Activated naive CD4-positive, alpha-beta T cell treated with anti-CD3 and anti-CD28 coated beads, Interleukin-2, amount 50 U/mL, for 16 hours (primary cell): ENCODE data around the gene HLX.

Experiments used
- DNase-seq: peaks from one replicate; pipeline ENCODE4 v3.0.0-alpha.2; 2020

Gene HLX

DNA sequence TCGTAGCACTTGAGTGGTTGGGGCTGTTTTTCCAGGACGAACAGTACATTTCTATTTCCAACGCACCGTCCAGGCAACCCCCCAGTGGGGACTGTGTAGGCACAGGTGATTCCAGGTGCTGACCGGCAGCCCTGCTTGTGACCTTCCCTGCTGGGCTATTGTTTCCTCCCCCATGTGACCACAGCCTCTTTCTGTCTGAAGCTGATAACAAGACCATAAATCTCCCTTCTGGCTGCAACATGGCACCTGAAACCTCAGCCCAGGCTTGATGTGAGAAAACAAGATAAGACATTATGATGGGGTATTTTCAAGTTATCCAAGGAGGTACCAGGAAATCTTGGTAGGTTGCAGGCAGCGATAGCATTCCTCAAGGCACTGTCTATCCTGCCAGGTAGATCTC is 48.2 kb downstream of the HLX start:
- no peak for DNase-seq

DNA sequence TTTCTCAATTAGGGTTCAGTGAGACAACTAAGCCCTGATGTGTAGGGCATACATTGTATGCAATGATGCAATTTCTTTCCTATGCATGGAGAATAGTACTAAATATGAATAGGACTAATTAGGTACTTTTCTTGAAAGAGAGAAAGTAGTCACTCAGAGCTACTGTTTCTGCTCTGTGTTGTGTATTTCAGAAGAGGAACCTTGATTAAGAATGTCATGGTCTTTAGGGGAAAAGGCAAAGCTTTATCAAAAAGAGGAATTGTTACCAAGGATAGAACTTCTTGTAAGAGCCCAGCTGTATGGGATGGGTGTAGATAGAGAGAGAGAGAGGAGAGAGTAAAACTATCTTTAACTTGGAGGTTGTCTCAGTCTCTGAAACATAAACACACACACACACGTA is 49.1 kb downstream of the HLX start:
- DNase-seq = no peak

DNA sequence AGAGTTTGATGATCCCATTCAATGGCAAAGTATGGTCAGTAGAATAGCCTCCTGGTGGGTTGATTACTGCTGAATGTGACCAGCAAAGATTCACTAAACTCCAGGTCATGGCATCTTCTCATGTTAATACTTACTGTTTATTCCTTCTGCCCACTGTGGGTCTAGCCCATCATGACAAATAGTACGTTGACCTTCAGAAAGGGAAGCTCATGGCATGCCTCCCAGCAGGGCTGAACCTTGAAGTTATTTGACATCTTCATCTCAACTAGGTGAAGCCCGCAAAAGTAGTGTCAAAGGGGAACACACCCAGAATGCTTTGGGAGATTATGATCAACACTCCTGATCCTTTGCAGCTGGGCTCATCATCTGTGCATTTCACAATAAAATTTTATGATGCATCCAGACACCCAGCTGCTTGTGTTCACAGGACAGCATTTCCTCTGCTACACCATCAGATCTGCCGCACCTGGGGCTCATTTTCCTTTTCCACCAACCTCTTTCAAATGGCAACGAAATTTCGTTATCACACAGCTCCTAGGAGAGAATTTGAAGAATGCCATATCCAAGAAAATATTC is 49.6 kb downstream of the HLX start:
- DNase-seq = no peak

DNA sequence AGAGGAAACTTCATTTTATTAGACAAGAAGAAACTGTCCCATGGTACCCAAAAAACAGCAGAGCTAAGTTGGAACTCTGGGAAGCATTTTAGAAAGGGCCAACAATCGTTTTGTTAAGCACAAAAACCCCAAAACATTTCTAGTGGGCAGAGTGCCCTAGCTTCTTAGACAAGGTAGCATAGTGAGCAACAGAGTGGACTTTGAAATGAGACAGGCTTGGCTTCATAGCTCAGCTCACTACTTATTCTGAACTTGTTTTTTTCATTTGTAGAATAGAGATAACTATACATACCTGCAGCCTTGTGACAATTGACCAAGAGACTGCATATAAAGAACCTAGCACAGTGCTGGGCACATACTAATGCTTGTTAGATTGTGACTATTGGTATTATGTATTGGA is 50.1 kb downstream of the HLX start:
- DNase-seq = no peak
